IMR-90 (cell line): ENCODE data around the gene ARMCX4. TPM values are rescaled to one million over a fixed set of nuclear protein-coding genes. Genes with fewer than 3 reads are reported as not detected.

Source experiments
- ATAC-seq: fragments of 200-7000 bp; cut with Tn5 transposase; 2 replicates; pipeline ENCODE4 v1.9.1; 2020; ENCODE audit warnings: low read depth, mild to moderate bottlenecking, moderate library complexity
- BruUV-seq: library from RNA; stranded (reverse); fragments of 400-500 nt; replicated peaks from 2 replicates; lab custom pipeline; 2021; lab: Mats Ljungman, UMichigan
- CTCF ChIA-PET: fragments of 300-600 bp; formaldehyde crosslinking; extraction: SDS; loops from one replicate; lab custom pipeline; 2021; ENCODE audit warnings: antibody characterized with exemption; lab: Yijun Ruan, JAX
- POLR2A ChIA-PET: fragments of 300-600 bp; sonication (Branson Sonifier 250); formaldehyde crosslinking; loops from one replicate; lab custom pipeline; 2022; ENCODE audit warnings: antibody characterized with exemption; ENCODE audit not compliant: unreplicated experiment; lab: Charles Lee
- DNase-seq: peaks from one replicate; pipeline ENCODE4 v3.0.0; 2013
- H2AFZ ChIP-seq: replicated peaks from 2 replicates; pipeline ENCODE3; 2013; ENCODE audit warnings: low read length, mild to moderate bottlenecking; ENCODE audit not compliant: poor library complexity
- H2AK5ac ChIP-seq: 2 replicates; pipeline ENCODE4 v1.6.1; 2013; ENCODE audit warnings: low read depth, low read length, inconsistent platforms
- H2AK9ac ChIP-seq: replicated peaks from 2 replicates; pipeline ENCODE3; 2013; ENCODE audit warnings: mild to moderate bottlenecking, low read depth, low read length, moderate library complexity; ENCODE audit not compliant: poor library complexity
- H2BK120ac ChIP-seq: 2 replicates; pipeline ENCODE4 v1.6.1; 2013; ENCODE audit warnings: low read depth, low read length, inconsistent platforms
- H2BK15ac ChIP-seq: 3 replicates; pipeline ENCODE4 v1.6.1; 2013; ENCODE audit warnings: low read depth, low read length, inconsistent platforms
- H2BK20ac ChIP-seq: 2 replicates; pipeline ENCODE4 v1.6.1; 2013; ENCODE audit warnings: low read depth, mild to moderate bottlenecking, inconsistent platforms, low read length, moderate library complexity
- H2BK5ac ChIP-seq: 2 replicates; pipeline ENCODE4 v1.6.1; 2013; ENCODE audit warnings: mild to moderate bottlenecking, low read depth, low read length, inconsistent platforms; ENCODE audit not compliant: poor library complexity, severe bottlenecking
- H3K14ac ChIP-seq: replicated peaks from 2 replicates; pipeline ENCODE4 v1.6.1; 2013; ENCODE audit warnings: low read depth, low read length, inconsistent platforms
- H3K18ac ChIP-seq: 2 replicates; pipeline ENCODE4 v1.6.1; 2013; ENCODE audit warnings: low read depth, low read length, control low read depth
- H3K23ac ChIP-seq: 2 replicates; pipeline ENCODE4 v1.6.1; 2013; ENCODE audit warnings: low read depth, low read length, inconsistent platforms
- H3K27ac ChIP-seq: 2 replicates; pipeline ENCODE4 v1.5.1; 2013; ENCODE audit warnings: mild to moderate bottlenecking, control low read depth, low read length; ENCODE audit not compliant: insufficient read depth
- H3K27me3 ChIP-seq: 2 replicates; pipeline ENCODE4 v1.6.1; 2013; ENCODE audit warnings: low read length; ENCODE audit not compliant: control insufficient read depth, insufficient read depth
- H3K36me3 ChIP-seq: 2 replicates; pipeline ENCODE4 v1.6.1; 2013; ENCODE audit warnings: low read length, mixed read lengths; ENCODE audit not compliant: control insufficient read depth, insufficient read depth
- H3K4ac ChIP-seq: 2 replicates; pipeline ENCODE4 v1.6.1; 2013; ENCODE audit warnings: low read depth, low read length, inconsistent platforms
- H3K4me1 ChIP-seq: 2 replicates; pipeline ENCODE4 v1.6.1; 2013; ENCODE audit warnings: low read length, mixed read lengths; ENCODE audit not compliant: control insufficient read depth, insufficient read depth
- H3K4me2 ChIP-seq: 2 replicates; pipeline ENCODE4 v1.6.1; 2013; ENCODE audit warnings: low read depth, mild to moderate bottlenecking, control low read depth, low read length, moderate library complexity
- H3K4me3 ChIP-seq: 2 replicates; pipeline ENCODE4 v1.5.1; 2013; ENCODE audit warnings: low read depth, mild to moderate bottlenecking, control low read depth, low read length, moderate library complexity; ENCODE audit not compliant: insufficient read depth
- H3K56ac ChIP-seq: 2 replicates; pipeline ENCODE4 v1.6.1; 2013; ENCODE audit warnings: low read length, inconsistent platforms; ENCODE audit not compliant: insufficient read depth; ENCODE audit errors: extremely low read depth
- H3K79me1 ChIP-seq, 2 experiments: 2 replicates each; pipeline ENCODE4 v1.6.1; 2013; ENCODE audit warnings: low read length in 2 of 2, inconsistent platforms in 1 of 2, low read depth in 1 of 2
- H3K9ac ChIP-seq: 2 replicates; pipeline ENCODE4 v1.6.1; 2013; ENCODE audit warnings: low read depth, low read length, control low read depth
- H3K9me1 ChIP-seq: 2 replicates; pipeline ENCODE4 v1.6.1; 2013; ENCODE audit warnings: low read length, inconsistent platforms; ENCODE audit not compliant: insufficient read depth
- H3K9me3 ChIP-seq: 2 replicates; pipeline ENCODE4 v1.6.1; 2013; ENCODE audit warnings: low read length; ENCODE audit not compliant: control insufficient read depth, insufficient read depth
- H4K20me1 ChIP-seq: 2 replicates; pipeline ENCODE4 v1.6.1; 2013; ENCODE audit warnings: low read length, inconsistent platforms; ENCODE audit not compliant: insufficient read depth
- H4K5ac ChIP-seq: 2 replicates; pipeline ENCODE4 v1.6.1; 2013; ENCODE audit warnings: mild to moderate bottlenecking, low read depth, low read length, control low read depth
- H4K8ac ChIP-seq, 2 experiments: 2 replicates each; pipeline ENCODE4 v1.6.1; 2013; ENCODE audit warnings: low read depth in 2 of 2, low read length in 2 of 2, control low read depth in 1 of 2, inconsistent platforms in 1 of 2
- H4K91ac ChIP-seq: 2 replicates; pipeline ENCODE4 v1.6.1; 2013; ENCODE audit warnings: low read depth, low read length, inconsistent platforms; ENCODE audit not compliant: insufficient read depth
- BHLHE40 ChIP-seq: fragments of 150-350 bp; IDR thresholded peaks from 2 replicates; pipeline ENCODE4 v1.6.1; 2016; ENCODE audit warnings: mild to moderate bottlenecking, low read depth, low read length
- CHD1 ChIP-seq: IDR thresholded peaks from 2 replicates; pipeline ENCODE4 v1.6.1; 2012; ENCODE audit warnings: low read depth, low read length, improper control_type of control experiment
- FOS ChIP-seq: fragments of 150-350 bp; IDR thresholded peaks from 2 replicates; pipeline ENCODE4 v1.6.1; 2016; ENCODE audit warnings: low read depth, low read length
- MAFK ChIP-seq: IDR thresholded peaks from 2 replicates; pipeline ENCODE4 v1.6.1; 2012; ENCODE audit warnings: low read depth, low read length, improper control_type of control experiment
- MAZ ChIP-seq: IDR thresholded peaks from 2 replicates; pipeline ENCODE4 v1.6.1; 2012; ENCODE audit warnings: low read depth, mild to moderate bottlenecking, low read length, improper control_type of control experiment, moderate library complexity, borderline replicate concordance
- MXI1 ChIP-seq: IDR thresholded peaks from 2 replicates; pipeline ENCODE4 v1.6.1; 2012; ENCODE audit warnings: low read depth, mild to moderate bottlenecking, low read length, moderate library complexity, borderline replicate concordance
- NFE2L2 ChIP-seq: fragments of 150-350 bp; IDR thresholded peaks from 2 replicates; pipeline ENCODE4 v1.6.1; 2016; ENCODE audit warnings: low read depth, mild to moderate bottlenecking, low read length
- POLR2A ChIP-seq: IDR thresholded peaks from 2 replicates; pipeline ENCODE4 v1.6.1; 2012; ENCODE audit warnings: mild to moderate bottlenecking, low read depth, low read length
- RAD21 ChIP-seq: IDR thresholded peaks from 2 replicates; pipeline ENCODE4 v1.6.1; 2012; ENCODE audit warnings: low read length, improper control_type of control experiment
- RFX5 ChIP-seq: IDR thresholded peaks from 2 replicates; pipeline ENCODE4 v1.8.0; 2012; ENCODE audit warnings: low read depth, mild to moderate bottlenecking, low read length, moderate library complexity
- WGBS, 2 experiments: methylation state at CpG; one replicate each; pipeline versions ENCODE4 v1.1.5 to v1.1.7; 2013; ENCODE audit warnings: missing lambda C conversion rate in 2 of 2; ENCODE audit not compliant: insufficient read length in 1 of 2; ENCODE audit errors: extremely low coverage in 2 of 2; 5-methylcytosine and 5-hydroxymethylcytosine counted together
- dilution Hi-C: fragments of 300-500 bp; cut with HindIII; formaldehyde crosslinking; loops from one replicate; pipeline ENCODE4 v1.14.3; 2018; ENCODE audit warnings: low sequenced_read_pairs; ENCODE audit not compliant: unreplicated experiment
- in situ Hi-C: fragments of 300-500 bp; cut with MboI; formaldehyde crosslinking; loops from 3 replicates; pipeline ENCODE4 v1.14.3; 2019; ENCODE audit warnings: low sequenced_read_pairs, inconsistent platforms, mixed read lengths
- intact Hi-C: fragments of 100-400 bp; cut with micrococcal nuclease; formaldehyde crosslinking; loops from 2 replicates; pipeline ENCODE4 v1.10.0; 2022
- polyA plus RNA-seq, 3 experiments: library from polyadenylated mRNA; depleted of rRNA; stranded (reverse); fragments of >200 nt; gene quantifications; 2 replicates each; pipeline ENCODE4 v1.2.3, GENCODE V29; 2012; ENCODE audit warnings: low replicate concordance in 1 of 3
- total RNA-seq: library from RNA; depleted of rRNA; stranded (reverse); fragments of >200 nt; gene quantifications from 2 replicates; pipeline ENCODE4 v1.2.3, GENCODE V29; 2012
- TF ChIP-seq, protein P1 (sequence below): fragments of 150-350 bp; IDR thresholded peaks from 2 replicates; pipeline ENCODE4 v1.6.1; 2017; ENCODE audit warnings: mild to moderate bottlenecking, antibody characterized with exemption, low read length, low read depth
- TF ChIP-seq, protein P2 (sequence below): conservative IDR thresholded peaks from 2 replicates; pipeline ENCODE4 v1.5.1; 2012; ENCODE audit warnings: mild to moderate bottlenecking, low read depth, low read length, improper control_type of control experiment

The ARMCX4 gene
- total and polyA plus RNA-seq, 2 of the 4 experiments (the other 2 are of a cell fraction): 2.3 to 4.2 TPM

- H3K79me1 ChIP-seq: peaks cover 0 to 11% of the 10 kb centered on the region in 2 experiments; a peak in 2 of 4 replicates
Measured at GRCh38 chrX:101488796-101489195, 3.5 kb downstream of the ARMCX4 start.

More at GRCh38 chrX:101488796-101489195, 3.5 kb downstream of the ARMCX4 start:
- no peak overlapping the region for H3K27ac ChIP-seq
- no peak overlapping the region for H2BK5ac ChIP-seq
- no peak overlapping the region for H2AK9ac ChIP-seq
- no peak overlapping the region for H4K8ac ChIP-seq
- H3K9ac ChIP-seq: no peak overlapping the region
- H2AFZ ChIP-seq: no peak overlapping the region
- ChIA-PET POLR2A (no interaction called here), CTCF (no interaction called here)
- WGBS, 2 experiments: 60% methylated on average over 2 of the region's 2 CpGs; no CpG with 5 or more reads in 1 of the 2 experiments
- H2AK5ac ChIP-seq: no peak overlapping the region
- no peak overlapping the region for H4K5ac ChIP-seq
- DNase-seq (no peak), ATAC-seq (no peak)
- H2BK120ac ChIP-seq: no peak overlapping the region
- H3K9me3 ChIP-seq: no peaks in the 10 kb centered on the region
- H3K4me3 ChIP-seq: no peak overlapping the region
- no peak overlapping the region for H3K56ac ChIP-seq
- TSS peak; percentile 36 for BruUV-seq
- intact Hi-C loops: no loop called here
- in situ Hi-C loops: no loop called here
- H4K91ac ChIP-seq: no peak overlapping the region
- no peak overlapping the region for H3K4me2 ChIP-seq
- H3K36me3 ChIP-seq: peaks cover 1% of the 10 kb centered on the region
- TF ChIP-seq BHLHE40 (no peak), MAFK (no peak), POLR2A (no peak), RFX5 (no peak), MXI1 (no peak), MAZ (no peak), FOS (no peak), NFE2L2 (no peak), CHD1 (no peak), RAD21 (no peak)
- TF ChIP-seq, protein P1, sequence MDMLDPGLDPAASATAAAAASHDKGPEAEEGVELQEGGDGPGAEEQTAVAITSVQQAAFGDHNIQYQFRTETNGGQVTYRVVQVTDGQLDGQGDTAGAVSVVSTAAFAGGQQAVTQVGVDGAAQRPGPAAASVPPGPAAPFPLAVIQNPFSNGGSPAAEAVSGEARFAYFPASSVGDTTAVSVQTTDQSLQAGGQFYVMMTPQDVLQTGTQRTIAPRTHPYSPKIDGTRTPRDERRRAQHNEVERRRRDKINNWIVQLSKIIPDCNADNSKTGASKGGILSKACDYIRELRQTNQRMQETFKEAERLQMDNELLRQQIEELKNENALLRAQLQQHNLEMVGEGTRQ: no peak
- TF ChIP-seq, protein P2, sequence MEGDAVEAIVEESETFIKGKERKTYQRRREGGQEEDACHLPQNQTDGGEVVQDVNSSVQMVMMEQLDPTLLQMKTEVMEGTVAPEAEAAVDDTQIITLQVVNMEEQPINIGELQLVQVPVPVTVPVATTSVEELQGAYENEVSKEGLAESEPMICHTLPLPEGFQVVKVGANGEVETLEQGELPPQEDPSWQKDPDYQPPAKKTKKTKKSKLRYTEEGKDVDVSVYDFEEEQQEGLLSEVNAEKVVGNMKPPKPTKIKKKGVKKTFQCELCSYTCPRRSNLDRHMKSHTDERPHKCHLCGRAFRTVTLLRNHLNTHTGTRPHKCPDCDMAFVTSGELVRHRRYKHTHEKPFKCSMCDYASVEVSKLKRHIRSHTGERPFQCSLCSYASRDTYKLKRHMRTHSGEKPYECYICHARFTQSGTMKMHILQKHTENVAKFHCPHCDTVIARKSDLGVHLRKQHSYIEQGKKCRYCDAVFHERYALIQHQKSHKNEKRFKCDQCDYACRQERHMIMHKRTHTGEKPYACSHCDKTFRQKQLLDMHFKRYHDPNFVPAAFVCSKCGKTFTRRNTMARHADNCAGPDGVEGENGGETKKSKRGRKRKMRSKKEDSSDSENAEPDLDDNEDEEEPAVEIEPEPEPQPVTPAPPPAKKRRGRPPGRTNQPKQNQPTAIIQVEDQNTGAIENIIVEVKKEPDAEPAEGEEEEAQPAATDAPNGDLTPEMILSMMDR: no peak
- no peak overlapping the region for H3K18ac ChIP-seq
- H2BK20ac ChIP-seq: no peak overlapping the region
- H3K27me3 ChIP-seq: no peaks in the 10 kb centered on the region; the same call in 1 of the 2 replicates
- H3K4me1 ChIP-seq: no peaks in the 10 kb centered on the region
- H3K23ac ChIP-seq: no peak overlapping the region
- H3K14ac ChIP-seq: no peak overlapping the region
- no peak overlapping the region for H2BK15ac ChIP-seq
- no peaks in the 10 kb centered on the region for H4K20me1 ChIP-seq
- dilution Hi-C loops: no loop called here
- peaks cover 4% of the 10 kb centered on the region; the same call in 1 of the 2 replicates for H3K9me1 ChIP-seq
- no peak overlapping the region for H3K4ac ChIP-seq
